NCI-H510A treated with DMSO at 0.1 percent for 48 hours (cell line): ENCODE measurements around the gene ATP10A.

Experiments used
- DNase-seq: peaks from one replicate; lab custom pipeline; 2025; lab: John Stamatoyannopoulos, UW

ATP10A gene

DNA sequence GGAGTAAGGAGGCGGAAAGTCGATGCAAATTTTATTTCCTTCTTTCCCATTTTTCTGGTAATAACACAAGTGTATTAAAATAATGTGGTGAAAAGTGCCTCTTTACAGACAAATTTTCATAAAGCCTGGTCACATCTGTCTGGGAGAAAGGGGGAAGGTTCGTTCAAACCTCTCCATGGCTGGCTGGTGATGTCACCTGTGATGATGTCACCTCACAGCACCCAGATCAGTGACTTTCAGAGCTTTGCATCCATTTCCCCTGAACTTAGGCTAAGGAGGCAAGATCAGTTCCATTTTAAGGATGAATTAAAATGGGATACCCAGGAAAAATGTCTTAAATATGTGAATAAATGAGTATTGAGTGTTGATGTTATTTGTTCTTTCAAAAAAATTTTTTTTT is 34.1 kb downstream of the ATP10A start:
- DNase-seq = no peak

DNA sequence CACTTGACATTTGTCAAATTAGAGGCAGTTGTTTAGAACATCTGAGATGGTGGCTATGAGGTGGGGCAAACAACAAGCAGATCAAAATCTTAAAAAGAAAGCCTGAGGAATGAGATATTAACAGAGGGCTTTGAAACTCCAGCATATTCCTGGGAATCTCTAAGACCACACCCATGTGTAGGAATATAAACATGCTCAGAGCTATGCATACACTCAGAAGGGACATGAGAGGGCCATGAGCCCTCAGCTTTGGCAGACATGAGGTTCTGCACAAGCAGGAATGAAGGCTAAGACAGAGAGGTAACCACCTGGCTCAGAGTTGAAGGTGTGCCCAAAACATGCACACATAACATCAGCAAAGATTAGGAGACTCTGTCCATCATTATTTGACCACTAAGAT is 37.9 kb downstream of the ATP10A start:
- DNase-seq = no peak

DNA sequence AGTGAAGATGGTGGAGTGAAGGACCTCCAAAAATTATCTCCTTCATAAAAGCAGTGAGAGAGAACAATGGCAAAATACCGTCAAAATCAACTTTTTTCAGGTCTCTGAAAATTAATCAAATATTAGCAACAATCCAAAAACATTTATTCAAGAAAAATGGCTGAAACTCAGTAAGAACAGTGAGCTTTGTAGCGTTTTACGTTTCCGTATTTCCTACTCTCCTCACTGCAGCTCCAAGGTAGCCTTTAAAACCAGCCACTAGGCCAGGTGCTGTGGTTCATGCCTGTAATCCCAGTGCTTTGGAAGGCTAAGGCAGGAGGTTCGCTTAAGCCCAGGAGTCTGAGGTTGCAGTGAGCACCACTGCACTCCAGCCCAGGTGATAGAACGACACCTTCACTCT is 38.5 kb downstream of the ATP10A start:
- no peak for DNase-seq

DNA sequence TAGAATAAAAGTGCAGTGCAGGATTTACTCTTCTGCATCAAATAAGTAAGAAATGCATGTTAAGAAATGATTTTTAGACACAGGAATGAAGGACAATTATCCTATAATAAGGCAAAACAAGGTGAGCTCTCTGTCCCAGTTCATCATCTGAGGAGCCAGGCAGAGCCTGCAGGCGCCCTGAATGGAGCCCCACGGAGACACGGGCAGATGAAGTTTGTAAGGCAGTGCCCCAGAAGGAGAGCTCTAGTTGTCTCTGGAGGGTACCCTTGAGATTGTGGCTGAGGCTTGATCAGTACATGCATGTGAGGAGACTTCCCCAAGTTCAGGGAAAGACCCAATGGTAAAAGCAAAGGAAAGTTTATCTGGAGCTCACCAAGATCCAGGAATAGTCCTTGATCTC is 50.3 kb downstream of the ATP10A start:
- DNase-seq = no peak

DNA sequence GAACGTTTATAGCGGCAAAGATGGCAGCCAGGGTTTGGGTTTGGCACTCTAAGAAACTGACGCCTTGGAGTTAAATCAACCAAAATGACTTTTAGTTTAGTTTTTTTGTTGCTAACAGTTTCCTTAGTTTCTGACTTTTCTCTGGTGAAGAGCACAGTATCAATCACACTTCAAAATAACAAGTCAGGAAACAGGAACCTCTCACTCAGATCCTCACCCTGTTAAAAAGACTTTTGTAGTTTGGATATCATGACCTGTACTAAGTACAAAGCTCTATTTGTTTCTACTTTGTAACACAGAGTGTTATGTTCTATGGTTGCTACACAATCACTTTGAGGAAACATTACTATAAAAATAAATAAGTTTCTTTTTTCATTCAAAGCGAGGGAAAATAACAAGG is 51.1 kb downstream of the ATP10A start:
- no peak for DNase-seq

DNA sequence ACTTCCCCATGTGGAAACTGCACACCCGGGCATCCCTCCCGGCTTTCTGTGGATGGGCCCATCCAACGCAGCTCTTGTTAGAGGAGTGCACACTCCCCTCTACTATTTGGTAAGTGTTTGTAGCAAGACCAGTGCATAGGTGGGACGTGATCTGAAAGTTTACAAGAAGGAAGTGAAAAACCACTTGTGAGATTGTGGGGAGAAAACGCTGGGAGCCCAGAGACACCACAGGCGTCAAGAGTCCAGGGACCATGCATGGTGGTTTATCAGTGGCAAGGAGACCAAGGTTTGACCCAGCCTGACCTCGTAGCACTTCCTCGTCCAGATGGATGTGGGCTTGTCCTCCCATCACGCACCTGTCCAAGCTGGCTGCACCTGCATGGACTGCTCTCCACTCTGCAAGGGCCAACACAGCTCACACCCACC is 51.6 kb downstream of the ATP10A start:
- no peak for DNase-seq

DNA sequence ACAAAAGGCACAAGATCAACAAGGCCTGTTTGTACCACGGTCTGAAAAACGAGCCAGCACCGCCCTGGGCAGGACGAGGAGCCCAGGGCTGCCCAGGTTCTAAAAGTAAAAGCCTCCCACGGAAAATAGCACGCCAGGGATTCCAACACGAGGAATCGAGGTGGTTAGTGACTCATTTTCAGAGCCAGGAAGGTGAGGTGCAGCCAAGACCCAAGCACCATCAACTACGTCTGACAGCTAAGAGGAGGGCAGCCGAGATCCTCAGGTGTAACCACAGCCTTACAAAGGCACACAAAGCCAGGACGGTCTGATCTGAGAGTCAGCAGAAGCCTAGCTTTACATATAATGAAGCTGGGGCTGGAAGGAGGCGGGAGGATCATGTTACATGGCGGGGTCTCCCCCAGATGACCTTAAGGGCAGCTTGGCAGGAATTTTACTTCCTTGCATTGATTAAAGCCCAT is 52.5 kb downstream of the ATP10A start:
- DNase-seq = no peak

DNA sequence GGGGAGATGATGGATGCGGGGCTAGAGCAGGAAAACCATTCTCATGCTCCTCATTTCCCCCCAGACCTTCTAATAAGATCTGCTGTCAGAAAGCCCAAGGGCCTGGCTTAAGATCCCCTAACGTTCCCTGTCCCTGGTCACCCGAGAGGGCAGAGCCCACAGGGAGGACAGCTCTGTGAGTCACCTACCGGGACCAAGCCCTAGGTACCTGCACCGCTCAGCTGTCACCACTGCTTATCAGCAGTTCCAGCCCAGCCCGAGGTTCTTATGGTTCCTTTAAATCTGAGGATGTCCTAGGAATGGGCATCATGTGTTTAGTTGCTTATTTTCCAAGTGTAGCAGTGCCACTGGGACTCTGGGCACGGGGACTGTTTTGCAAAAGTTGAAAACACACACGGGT is 53.0 kb downstream of the ATP10A start:
- no peak for DNase-seq

DNA sequence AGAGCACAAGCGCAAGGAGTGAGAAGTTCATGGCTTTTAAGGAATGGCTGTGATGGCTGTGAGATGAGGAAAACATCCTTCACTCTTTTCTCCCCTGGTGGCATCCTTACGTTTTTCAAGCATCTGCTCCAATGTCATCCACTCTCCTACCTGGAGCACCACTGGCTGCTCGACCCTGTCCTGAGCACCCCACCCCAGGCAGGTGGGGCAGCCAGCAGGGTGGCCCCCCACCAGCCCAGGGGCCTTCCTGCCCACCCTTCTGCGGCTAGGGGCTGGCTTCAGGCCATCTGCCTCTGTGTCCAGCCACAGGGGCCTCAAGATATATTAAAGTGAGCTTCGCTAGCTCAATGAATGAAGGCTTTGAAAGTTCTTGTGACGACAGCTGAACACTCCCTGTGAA is 56.1 kb downstream of the ATP10A start:
- DNase-seq = no peak

DNA sequence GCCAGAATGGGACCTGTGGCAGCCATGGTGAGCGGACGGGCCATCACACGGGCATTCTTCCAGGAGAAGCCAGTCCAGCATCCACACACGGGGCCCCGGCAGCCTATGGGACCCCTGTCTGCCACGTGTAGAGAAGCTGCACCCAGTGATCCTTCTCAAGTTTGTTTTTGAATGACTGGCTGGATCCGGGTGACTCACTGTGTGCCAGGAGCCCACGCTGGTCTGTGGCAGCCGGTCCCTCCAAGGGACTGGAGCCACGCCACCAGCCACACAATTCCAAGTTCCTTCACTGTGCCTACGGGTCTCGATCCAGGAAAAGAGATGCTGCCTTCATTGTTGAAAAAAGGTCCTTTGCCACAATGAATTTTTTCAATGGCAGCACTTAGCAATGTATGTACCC is 58.1 kb downstream of the ATP10A start:
- DNase-seq = no peak

DNA sequence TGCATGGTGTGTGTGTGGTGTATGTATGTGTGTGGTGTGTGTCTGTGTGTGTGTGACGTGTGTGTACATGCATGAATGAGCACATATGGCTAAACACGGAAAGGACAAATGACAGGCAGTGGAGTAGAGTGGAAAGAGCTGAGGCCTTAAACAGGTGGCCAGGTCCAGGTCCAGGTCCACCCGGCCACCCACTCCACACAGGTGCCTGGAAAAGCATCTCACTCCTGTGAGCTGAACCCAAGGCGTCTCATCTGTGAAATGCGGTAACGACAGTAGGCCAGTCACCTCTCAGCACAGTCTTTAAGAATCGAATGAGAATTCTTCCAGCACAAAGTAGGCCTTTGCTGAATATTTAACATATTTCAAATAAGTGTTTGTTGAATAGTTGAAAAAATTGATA is 58.7 kb downstream of the ATP10A start:
- no peak for DNase-seq

DNA sequence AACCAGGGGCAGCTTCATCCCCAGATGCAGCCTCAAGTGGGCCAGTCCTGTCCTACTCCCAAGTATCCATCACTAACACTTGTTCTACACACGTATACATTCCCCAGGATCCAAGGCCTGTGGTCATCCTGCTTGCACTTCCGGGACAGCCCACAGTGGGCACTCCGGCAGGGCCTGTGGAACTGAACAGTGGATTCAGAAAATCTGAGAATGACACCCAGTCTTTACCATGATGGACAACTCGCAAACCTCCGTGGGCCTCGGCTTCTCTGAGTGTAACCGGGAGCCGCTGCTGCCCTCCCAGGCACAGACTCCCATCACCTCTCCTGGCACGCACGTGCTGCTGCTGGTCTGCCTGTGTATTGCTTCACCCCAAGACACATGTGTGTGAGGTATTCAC is 59.6 kb downstream of the ATP10A start:
- DNase-seq = no peak

DNA sequence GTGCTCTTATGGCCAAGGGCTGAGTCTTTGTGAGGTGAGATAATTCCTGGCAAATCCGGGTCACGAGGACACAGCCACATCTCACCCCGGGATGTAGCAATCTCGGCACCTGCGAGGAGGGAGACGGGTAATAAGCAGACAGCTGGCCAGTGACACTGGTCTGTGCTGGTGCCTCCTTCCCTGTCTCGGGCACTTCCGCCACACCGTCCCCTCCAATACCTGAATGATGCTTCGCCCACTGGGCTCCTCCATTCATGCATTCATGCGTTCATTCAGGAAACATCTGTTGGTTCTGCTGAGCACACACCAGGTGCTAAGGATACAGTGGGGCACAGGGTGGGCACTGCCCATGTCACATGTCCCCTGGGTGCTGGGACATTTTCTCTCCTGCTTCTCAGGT is 60.1 kb downstream of the ATP10A start:
- DNase-seq = no peak

DNA sequence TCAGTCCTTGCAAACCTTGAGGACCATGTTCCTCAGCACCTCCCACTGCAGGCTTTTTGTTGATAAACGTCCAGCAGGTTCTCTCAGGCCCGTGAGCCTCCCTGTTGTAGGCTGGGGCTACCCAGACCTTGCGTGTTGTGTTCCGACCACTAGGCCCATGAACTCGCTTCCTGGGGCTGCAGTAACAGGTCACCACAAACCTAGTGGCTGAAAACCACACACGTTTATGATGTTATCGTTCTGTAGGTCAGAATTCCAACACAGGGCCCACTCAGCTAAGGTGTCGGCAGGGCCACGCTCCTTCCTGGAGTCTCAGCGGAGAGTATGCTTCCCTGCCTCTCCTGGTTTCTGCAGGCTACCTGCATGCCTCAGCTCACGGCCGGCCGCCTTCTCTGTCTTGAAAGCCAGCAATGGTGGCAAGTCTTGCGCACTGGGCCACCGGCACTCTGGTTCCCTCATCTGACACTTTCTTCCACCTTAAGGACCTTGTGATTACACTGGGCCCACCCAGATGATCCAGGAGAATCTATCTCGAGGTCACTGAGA is 60.8 kb downstream of the ATP10A start:
- DNase-seq = no peak

DNA sequence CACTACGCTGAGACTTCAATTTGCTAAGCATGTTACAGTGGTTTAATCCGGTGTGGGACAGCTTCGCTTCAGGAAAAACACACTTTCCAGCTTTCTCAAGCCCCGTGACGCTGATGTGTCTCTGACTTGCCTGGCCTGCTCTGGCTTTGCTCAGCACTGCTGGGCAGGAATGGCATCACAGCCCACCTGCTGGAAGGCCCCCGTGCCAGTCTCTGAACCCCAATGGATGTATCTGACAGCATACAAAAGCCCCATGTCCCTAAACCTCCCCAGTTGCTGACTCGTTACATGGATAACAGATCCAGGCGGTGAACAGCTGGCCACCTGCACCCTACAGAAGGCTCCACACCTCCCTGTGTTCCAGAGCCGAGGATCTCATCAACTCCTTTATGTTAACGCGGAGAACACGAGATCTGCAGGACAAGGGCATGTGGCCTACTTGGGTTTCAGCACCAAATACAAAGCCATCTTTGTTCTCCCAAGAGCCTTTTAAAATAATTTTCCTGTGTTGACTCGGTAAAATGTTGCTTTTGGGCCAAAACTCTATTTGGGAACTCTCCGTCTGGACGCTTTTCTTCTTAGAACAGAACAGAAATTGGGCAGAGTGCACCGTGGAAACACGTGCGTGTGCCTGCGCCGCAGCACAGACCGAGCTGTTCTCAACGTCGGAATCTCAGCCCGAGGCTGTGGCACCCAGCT is 61.4 kb downstream of the ATP10A start:
- no peak for DNase-seq

DNA sequence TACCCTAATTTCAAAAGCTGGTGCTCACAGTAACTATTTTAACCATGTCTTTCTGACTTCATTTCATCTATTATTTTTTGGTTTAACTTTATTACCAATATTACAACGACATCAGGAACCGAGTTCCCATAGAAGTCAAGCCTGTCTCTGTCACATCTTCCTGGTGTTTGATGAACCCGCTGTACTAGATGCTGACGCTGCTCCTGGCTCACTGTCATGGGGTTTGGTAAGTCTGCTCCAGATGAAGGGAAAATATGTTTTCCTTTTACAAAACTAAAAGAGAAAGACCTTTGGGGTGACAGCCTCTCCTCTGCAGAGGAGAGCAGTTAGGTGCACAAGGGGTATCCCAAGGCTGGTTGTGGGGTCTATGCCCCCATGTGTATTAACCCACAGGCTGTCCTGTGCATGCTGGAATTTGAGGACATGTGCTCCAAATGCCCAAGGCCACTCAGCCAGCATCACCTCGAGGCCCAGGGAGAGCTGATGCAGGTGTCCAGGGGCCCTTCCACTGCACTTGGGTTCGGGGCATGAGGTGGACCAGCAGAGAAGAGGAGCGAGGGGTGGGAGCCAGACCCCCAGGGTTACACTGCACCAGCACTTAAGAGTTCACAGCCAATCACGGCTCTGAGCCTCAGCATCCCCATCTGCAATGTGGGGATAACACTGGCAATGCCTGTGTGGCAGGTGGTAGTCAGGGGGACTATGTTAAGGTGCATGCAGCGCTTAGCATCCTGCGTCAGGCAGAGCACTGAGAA is 62.2 kb downstream of the ATP10A start:
- DNase-seq = no peak

DNA sequence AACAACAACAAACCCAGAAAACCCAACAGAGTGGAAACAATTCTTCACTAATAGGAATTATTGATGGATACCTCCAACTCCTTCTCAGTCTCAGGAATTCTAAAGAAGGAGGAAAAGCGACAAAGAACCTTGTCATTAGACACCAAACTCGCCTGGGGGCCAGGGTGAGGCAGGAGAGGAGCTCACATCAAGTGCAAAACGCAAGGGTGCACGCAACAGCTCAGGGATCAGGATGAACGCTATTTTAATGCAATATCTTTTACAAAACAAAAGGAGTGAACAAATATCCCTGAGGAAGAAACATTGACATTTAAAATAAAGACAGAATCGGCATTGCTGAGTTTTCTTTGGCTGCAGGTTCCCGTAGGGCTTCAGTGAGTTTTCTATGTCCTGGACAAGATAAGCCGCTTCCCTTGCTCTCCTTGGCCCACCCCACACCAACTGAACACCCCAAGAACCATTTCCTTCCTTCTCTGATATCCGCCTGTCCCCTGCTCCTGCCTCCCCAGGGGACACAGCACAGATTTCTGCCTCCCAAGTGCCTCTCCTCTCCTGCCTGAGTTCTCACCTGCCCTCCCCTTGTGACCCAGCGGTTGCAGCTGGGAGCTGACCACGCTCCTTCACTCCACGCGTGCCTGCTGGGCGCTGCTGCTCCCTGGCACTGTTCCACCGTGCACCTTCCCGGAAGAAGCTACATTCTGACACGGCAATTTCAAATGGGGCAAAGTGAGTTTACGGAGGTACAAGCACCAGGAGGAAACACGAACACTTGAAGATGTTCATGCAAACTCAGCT is 63.0 kb downstream of the ATP10A start:
- DNase-seq = no peak

DNA sequence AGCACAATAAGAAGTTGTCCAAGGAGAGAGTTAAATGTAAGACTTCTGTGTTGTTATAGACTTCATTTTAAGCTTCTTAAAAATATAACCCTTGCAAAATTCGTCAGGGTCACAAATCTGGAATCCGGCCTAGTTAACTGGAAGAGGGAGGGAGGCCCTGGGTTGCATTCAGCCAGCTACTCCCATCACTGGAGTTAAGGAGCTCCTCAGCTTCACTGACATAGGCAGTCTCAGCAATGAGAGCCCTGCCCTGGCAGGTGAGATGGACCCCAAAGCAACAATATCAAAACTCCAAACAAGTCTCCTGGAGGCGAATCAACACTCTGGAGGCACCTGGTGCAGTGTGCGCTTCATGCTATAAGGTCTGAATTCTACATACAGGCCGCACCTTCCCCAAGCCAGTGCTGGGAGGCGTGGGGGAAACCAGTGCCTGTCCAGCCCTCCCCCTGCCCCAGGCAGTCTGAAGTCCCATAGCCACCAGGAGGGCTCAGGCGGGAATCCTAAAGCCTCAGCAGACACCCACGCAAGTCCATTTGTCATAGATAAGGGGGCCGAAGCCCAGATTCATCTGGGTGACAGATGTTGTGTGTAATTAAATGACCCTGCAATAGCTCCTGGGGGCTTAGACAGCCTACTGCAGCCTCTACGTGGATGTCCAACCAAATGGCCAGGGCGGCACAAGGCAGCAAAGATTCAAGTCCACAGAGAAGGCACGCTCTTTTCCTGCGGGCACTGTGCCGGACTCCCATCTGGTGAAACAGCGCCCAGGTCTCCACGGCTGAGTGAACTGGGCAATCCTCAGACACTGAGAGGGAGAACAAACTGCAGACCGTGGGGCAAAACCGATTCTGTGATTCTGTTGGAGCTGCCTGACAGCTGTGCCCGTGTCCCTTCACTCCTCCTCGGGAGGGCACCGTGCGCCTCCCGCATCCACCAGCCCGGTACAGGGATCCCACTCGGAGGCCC is 64.9 kb downstream of the ATP10A start:
- no peak for DNase-seq

DNA sequence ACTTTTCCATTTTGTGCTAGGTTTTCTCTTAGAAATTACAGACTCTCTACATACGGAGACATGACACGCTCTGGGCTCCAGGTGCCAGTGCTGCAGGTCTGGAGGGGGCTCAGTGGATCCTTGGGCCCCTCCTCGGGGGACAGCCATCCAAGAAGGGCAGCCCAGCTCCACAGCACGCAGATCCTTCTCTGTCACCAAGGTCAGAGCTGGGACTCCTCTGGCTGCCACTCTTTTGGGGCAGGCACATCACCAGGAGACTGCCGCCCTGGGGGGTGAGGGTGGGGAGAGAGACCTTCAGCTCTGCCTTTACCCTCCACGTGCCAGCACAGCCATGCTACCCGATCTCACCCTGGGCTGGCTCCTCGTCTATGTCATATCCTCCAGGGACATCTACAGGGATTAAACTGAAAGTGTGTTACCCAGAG is 65.6 kb downstream of the ATP10A start:
- DNase-seq = no peak

DNA sequence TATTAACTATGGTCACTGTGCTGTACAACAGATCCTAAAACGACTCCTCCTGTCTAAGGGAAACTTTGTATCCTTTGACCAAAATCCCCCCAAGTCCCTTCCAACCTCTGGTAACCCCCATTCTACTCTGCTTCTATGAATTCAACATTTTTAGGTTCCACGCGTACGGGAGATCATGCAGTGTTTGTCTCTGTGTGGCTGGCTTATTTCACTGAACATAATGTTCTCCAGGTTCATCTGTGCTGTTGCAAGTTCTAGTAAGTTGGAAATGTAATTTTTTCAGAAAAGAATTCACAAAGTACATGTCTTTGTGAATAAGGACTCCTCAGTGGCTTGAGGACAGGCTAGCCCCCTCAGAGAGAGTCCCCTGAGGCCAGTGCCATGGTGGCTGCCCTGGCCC is 66.1 kb downstream of the ATP10A start:
- DNase-seq = no peak

DNA sequence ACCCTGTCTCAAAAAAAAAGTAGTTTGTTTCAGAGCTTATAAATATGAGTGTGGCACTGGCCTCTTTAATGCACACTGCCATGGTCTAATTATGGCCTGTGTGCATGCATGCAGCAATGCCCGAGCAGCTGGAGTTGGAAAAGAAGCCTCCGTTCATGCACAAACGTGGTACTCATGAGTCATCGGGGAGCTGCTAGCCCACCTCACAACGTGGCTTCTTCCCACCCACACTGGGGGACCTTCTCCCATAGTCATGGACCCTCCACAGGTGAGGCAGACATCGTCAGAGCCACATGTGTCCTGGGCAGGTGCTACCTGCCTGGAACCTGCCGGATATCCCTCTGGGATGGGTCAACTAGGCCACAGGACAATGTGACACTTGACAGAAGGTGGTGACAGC is 66.7 kb downstream of the ATP10A start:
- no peak for DNase-seq
